NCI-H2227 (cell line): ENCODE data around the gene TCERG1L.

ENCODE experiments used
- DNase-seq: peaks from one replicate; lab custom pipeline; 2025; ENCODE audit not compliant: unreplicated experiment; lab: John Stamatoyannopoulos, UW

The TCERG1L gene

GRCh38 chr10:131271195-131271880 is 40.2 kb downstream of the TCERG1L start:
- DNase-seq: no peak

GRCh38 chr10:131270461-131271190 is 40.9 kb downstream of the TCERG1L start:
- no peak for DNase-seq

- DNase-seq: no peak
Observed at GRCh38 chr10:131269776-131270460, 41.6 kb downstream of the TCERG1L start.

- DNase-seq: no peak
Observed at GRCh38 chr10:131267814-131268095, 43.8 kb downstream of the TCERG1L start.

- no peak for DNase-seq
Observed at GRCh38 chr10:131266936-131267813, 44.3 kb downstream of the TCERG1L start.

GRCh38 chr10:131264110-131264788 is 47.3 kb downstream of the TCERG1L start:
- no peak for DNase-seq

- no peak for DNase-seq
Observed at GRCh38 chr10:131261890-131262475, 49.5 kb downstream of the TCERG1L start.

- DNase-seq: no peak
Observed at GRCh38 chr10:131260452-131261211, 50.9 kb downstream of the TCERG1L start.

- DNase-seq: no peak
Observed at GRCh38 chr10:131260031-131260430, 51.5 kb downstream of the TCERG1L start.

GRCh38 chr10:131259535-131259934 is 52.0 kb downstream of the TCERG1L start:
- DNase-seq: no peak

- no peak for DNase-seq
Observed at GRCh38 chr10:131258256-131258655, 53.3 kb downstream of the TCERG1L start.

- DNase-seq: no peak
Observed at GRCh38 chr10:131257027-131257426, 54.5 kb downstream of the TCERG1L start.

- DNase-seq: no peak
Observed at GRCh38 chr10:131254859-131255252, 56.7 kb downstream of the TCERG1L start.

- no peak for DNase-seq
Observed at GRCh38 chr10:131253931-131254858, 57.3 kb downstream of the TCERG1L start.

- DNase-seq: no peak
Observed at GRCh38 chr10:131252567-131253276, 58.8 kb downstream of the TCERG1L start.

GRCh38 chr10:131251146-131251541 is 60.4 kb downstream of the TCERG1L start:
- DNase-seq: no peak

- no peak for DNase-seq
Observed at GRCh38 chr10:131250454-131251145, 60.9 kb downstream of the TCERG1L start.
